Breast epithelium (tissue), 4 donors: ENCODE results near the gene FAM83B. TPM values are rescaled to one million over a fixed set of nuclear protein-coding genes. Genes with fewer than 3 reads are reported as not detected.
A peak's percentile ranks its signal among the peaks of the same experiment; 100 is the strongest.

Source experiments
- DNase-seq, 2 donors: peaks; one replicate each; pipeline ENCODE4 v3.0.0-alpha.2; 2019; ENCODE audit warnings: low spot score in 2 of 2
- H3K27ac ChIP-seq, 2 donors: fragments of 200-600 bp; sonication (generic) in 1 of 2; one replicate each; pipeline ENCODE4 v1.5.1; 2016 to 2019; ENCODE audit warnings: mild to moderate bottlenecking in 1 of 2
- H3K27me3 ChIP-seq, 2 donors: fragments of 200-600 bp; sonication (generic) in 1 of 2; one replicate each; pipeline versions ENCODE4 v1.5.1 to v1.6.0; 2017 to 2019; ENCODE audit warnings: control low read depth in 1 of 2, mild to moderate bottlenecking in 1 of 2
- H3K36me3 ChIP-seq: fragments of 200-600 bp; one replicate; pipeline ENCODE4 v1.5.1; 2019
- H3K4me1 ChIP-seq, 2 donors: fragments of 200-600 bp; sonication (generic); one replicate each; pipeline ENCODE4 v1.5.1; 2016 to 2019; ENCODE audit warnings: control low read depth in 1 of 2
- H3K4me3 ChIP-seq, 3 donors: fragments of 200-600 bp; sonication (generic); 1 replicate in 2 of 3; 2 replicates in 1 of 3; pipeline ENCODE4 v1.5.1; 2016 to 2019; ENCODE audit warnings: mild to moderate bottlenecking in 3 of 3, moderate library complexity in 2 of 3
- H3K9me3 ChIP-seq, 2 donors: fragments of 200-600 bp; sonication (generic) in 1 of 2; one replicate each; pipeline ENCODE4 v1.5.1; 2016 to 2019; ENCODE audit warnings: control low read depth in 1 of 2
- POLR2A ChIP-seq: fragments of 450-650 bp; IDR thresholded peaks from one replicate; pipeline ENCODE4 v1.6.1; 2016; ENCODE audit warnings: antibody characterized with exemption, mild to moderate bottlenecking, moderate library complexity
- POLR2AphosphoS5 ChIP-seq, 3 donors: sonication (generic); formaldehyde crosslinking; IDR thresholded peaks; one replicate each; pipeline ENCODE4 v1.6.1; 2017; ENCODE audit warnings: antibody characterized with exemption in 3 of 3
- intact Hi-C: fragments of 100-400 bp; cut with DNase I; formaldehyde crosslinking; loops from one replicate; pipeline ENCODE4 v1.15.1; 2023; ENCODE audit warnings: low total_unique reads
- total RNA-seq, 3 donors: library from RNA; depleted of rRNA; stranded (reverse); fragments of >200 nt; gene quantifications; one replicate each; pipeline ENCODE4 v1.1.0, GENCODE V29; 2016
- TF ChIP-seq, protein P1 (sequence below), 3 donors: fragments of 450-650 bp; IDR thresholded peaks; one replicate each; pipeline ENCODE4 v1.5.1; 2016 to 2017; ENCODE audit warnings: antibody characterized with exemption in 3 of 3, mild to moderate bottlenecking in 3 of 3, moderate library complexity in 3 of 3

Gene FAM83B
- total RNA-seq, 3 donors from 2014 or later: 0.16 to 13.6 (median 8.8) TPM

DNA sequence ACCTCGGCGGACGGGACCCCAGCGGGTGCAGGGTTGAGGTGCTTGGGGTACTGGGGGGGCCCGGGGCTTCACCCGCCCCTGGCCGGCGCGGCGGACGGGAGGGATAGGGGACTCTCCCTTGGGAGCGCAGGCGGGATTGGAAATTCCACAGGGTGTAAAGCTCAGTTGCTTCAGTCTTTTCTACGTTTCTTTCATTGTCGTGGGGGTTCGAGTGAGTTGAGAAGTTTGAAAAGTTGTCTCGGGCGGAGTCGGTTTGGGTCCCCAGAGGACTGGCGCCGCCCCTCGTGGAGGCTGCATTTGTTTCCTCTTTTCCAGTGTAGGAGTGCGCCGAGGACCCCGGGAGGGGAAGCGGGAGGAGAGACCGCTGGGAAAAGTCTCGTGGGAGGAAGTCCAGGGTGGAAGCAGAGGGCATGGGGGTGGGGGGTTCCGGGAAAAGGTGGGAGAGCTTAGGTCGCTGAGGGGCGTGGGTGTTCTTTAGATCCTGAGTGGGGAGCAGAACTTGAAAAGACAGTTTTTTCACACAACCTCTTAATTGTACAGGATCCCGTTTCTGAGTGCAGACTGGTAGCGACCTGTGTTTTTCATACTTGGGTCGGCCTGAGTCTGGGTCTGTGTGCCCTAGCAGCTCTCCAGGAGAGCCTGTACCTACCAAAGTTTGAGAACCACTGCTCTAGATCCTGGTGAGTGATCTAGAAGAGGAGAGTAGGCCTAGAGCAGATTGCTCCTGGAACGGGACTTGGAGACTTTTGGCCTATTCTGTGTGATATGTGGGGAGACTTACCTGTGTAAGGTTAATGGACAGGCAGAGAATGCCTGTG is 495 bp downstream of the FAM83B start:
- peak overlapping the region; percentile 79 to 90 for H3K27ac ChIP-seq
- no peak for DNase-seq

DNA sequence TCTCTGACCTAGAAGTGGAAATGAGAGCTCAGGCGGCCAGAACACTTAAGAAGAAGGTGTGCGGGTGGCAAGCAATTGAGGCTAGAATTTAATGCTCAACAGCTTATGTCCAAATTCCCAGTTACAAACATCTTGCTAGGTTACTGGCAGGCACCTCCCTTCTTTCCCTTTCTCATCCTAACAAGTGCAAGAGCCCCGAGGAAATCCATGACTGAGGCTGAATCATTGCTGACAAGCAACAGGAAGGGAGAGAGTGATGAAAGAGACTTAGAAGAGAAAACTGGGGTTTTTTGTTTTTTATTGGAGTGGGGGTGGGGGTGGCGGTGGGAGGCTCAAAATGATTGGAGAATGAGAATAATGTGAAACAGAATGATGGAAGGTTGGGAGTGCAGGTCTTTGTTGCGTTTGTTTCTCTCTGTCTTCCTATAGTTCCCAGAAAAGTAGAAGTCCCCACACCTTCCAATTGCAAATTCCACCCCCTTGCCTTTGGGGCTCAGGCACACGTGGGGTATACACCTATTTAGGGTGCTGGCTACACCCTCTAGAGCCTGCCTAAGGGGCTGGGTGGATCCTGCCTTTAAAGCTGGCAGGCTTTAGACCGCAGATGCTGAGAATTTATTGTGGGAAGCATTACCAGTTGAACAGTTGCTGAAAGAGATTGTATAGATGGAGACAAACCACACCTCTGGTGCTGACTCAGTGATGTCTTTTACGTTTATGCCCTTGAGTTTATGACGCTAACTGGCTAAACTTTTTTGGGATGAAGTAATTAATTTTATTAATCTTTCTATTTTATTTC is 1.4 kb downstream of the FAM83B start:
- TF ChIP-seq POLR2AphosphoS5 (IDR thresholded peaks at IDR 0.05): no peak
- no peak for TF ChIP-seq POLR2A
- TF ChIP-seq, protein P1, sequence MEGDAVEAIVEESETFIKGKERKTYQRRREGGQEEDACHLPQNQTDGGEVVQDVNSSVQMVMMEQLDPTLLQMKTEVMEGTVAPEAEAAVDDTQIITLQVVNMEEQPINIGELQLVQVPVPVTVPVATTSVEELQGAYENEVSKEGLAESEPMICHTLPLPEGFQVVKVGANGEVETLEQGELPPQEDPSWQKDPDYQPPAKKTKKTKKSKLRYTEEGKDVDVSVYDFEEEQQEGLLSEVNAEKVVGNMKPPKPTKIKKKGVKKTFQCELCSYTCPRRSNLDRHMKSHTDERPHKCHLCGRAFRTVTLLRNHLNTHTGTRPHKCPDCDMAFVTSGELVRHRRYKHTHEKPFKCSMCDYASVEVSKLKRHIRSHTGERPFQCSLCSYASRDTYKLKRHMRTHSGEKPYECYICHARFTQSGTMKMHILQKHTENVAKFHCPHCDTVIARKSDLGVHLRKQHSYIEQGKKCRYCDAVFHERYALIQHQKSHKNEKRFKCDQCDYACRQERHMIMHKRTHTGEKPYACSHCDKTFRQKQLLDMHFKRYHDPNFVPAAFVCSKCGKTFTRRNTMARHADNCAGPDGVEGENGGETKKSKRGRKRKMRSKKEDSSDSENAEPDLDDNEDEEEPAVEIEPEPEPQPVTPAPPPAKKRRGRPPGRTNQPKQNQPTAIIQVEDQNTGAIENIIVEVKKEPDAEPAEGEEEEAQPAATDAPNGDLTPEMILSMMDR (IDR thresholded peaks at IDR 0.05): no peak
- H3K4me3 ChIP-seq: peak overlapping the region in 2 of 3 donors; percentile 74 to 75
- peak overlapping the region; percentile 79 to 90 for H3K27ac ChIP-seq

More for the DNA sequence above, 495 bp downstream of the FAM83B start:
- TF ChIP-seq POLR2A: no peak
- no peak for TF ChIP-seq POLR2AphosphoS5 (IDR thresholded peaks at IDR 0.05)
- TF ChIP-seq, protein P1 (IDR thresholded peaks at IDR 0.05): no peak
- Histone ChIP-seq H3K4me3 (peak overlapping the region; percentile 33 to 75 (median 74)), H3K36me3 (no peaks in the 10 kb centered on the region), H3K4me1 (no peaks in the 10 kb centered on the region), H3K9me3 (no peaks in the 10 kb centered on the region), H3K27me3 (no peaks in the 10 kb centered on the region)
- intact Hi-C loops: loop anchor here (10.0 kb wide), 1 partner anchor 638 kb away; no protein-coding TSS in a partner anchor

DNA sequence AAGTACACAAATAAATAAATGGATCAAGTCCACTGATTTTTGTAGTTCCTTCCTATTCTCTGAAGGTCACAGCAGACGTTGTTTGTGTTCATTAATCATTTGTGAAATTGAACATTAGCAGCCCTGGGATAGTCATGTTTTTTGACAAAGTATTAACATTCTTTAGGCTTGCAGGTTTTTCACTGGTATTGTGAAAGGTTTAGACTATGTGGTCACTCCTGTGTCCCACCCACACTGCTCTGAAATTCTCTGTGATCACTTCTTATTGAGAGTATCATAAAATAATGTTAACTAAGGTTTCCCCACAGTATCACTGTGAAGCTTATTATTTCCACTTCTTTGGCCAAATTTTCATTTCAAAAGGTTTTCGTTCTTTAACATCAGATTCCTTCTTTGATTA is 3.5 kb downstream of the FAM83B start:
- H3K4me1 ChIP-seq: no peaks in the 10 kb centered on the region
- intact Hi-C loops: no loop called here
- no peak for DNase-seq
- no peaks in the 10 kb centered on the region for H3K27me3 ChIP-seq
- peaks cover 0 to 8% of the 10 kb centered on the region in 2 donors for H3K9me3 ChIP-seq
- H3K4me3 ChIP-seq: no peak overlapping the region
- no peak overlapping the region for H3K27ac ChIP-seq
- TF ChIP-seq, protein P1 (IDR thresholded peaks at IDR 0.05): no peak
- no peak for TF ChIP-seq POLR2AphosphoS5 (IDR thresholded peaks at IDR 0.05)
- TF ChIP-seq POLR2A: no peak
- H3K36me3 ChIP-seq: no peaks in the 10 kb centered on the region

More for the DNA sequence above, 1.4 kb downstream of the FAM83B start:
- intact Hi-C loops: loop anchor here (10.0 kb wide), 1 partner anchor 637 kb away; no protein-coding TSS in a partner anchor
- Histone ChIP-seq H3K27me3 (no peaks in the 10 kb centered on the region), H3K36me3 (no peaks in the 10 kb centered on the region), H3K9me3 (peaks cover 0 to under 1% of the 10 kb centered on the region in 2 donors), H3K4me1 (no peaks in the 10 kb centered on the region)
- DNase-seq: peak in 1 of 2 donors; percentile 26

DNA sequence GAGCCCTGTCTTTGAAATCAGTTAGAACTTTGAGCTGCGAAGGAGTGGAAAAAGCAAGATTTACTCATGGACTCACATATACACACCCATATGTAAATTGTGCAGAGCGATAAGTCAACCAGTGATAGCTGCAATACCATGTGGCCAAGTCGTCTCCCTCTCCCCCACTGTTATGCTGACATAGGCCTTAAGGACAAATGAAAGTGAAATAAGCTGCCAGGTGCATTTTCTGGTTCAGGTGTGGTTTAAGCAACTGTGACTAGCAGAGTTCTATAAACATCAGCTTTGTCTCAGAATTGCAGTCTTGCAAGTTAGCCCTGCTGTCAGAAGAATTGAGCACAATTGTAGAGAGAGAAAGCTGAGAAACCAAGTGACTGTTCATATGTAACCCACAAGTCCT is 9.6 kb downstream of the FAM83B start:
- DNase-seq: no peak

More for the DNA sequence above, 9.6 kb downstream of the FAM83B start:
- intact Hi-C loops: no loop called here
- no peaks in the 10 kb centered on the region for H3K4me1 ChIP-seq
- TF ChIP-seq, protein P1 (IDR thresholded peaks at IDR 0.05): no peak
- no peak for TF ChIP-seq POLR2A
- no peak for TF ChIP-seq POLR2AphosphoS5 (IDR thresholded peaks at IDR 0.05)
- H3K27me3 ChIP-seq: no peaks in the 10 kb centered on the region
- H3K27ac ChIP-seq: no peak overlapping the region
- no peaks in the 10 kb centered on the region for H3K36me3 ChIP-seq
- H3K9me3 ChIP-seq: peaks cover 0 to 8% of the 10 kb centered on the region in 2 donors
- no peak overlapping the region for H3K4me3 ChIP-seq
